Measurements from ENCODE around the gene TCHHL1.

GRCh38 chr1:152042030-152042429 is 46.8 kb downstream of the TCHHL1 start:
- TF ChIP-seq EZH2phosphoT487 (IDR thresholded peaks at IDR 0.05; ENCODE audit: insufficient read depth, low read depth) (no peak), EZH2 (IDR thresholded peaks at IDR 0.05; ENCODE audit: insufficient read depth, poor library complexity, severe bottlenecking) (no peak)

Data from GM23248 (cell line).